ENCODE data around the gene ZNF511.

The ZNF511 gene

GRCh38 chr10:133274751-133275683, 33.7 kb upstream of the ZNF511 start:
- DNase-seq: peak; percentile 85

GRCh38 chr10:133275684-133276092, 33.0 kb upstream of the ZNF511 start:
- DNase-seq: peak; percentile 33

- no peak for DNase-seq
Measured at GRCh38 chr10:133276100-133276434, 32.6 kb upstream of the ZNF511 start.

- peak; percentile 68 for DNase-seq
Measured at GRCh38 chr10:133276435-133277201, 32.1 kb upstream of the ZNF511 start, which contains the start of gene ADAM8. ADAM8 (minus strand) TSS chr10:133276868; CDS start chr10:133276817, 51 bp downstream.

GRCh38 chr10:133277277-133277992, 31.3 kb upstream of the ZNF511 start:
- DNase-seq: no peak

- DNase-seq: no peak
Measured at GRCh38 chr10:133277993-133278576, 30.6 kb upstream of the ZNF511 start.

GRCh38 chr10:133278577-133279265, 30.0 kb upstream of the ZNF511 start:
- peak; percentile 61 for DNase-seq

- no peak for DNase-seq
Measured at GRCh38 chr10:133279326-133280226, 29.1 kb upstream of the ZNF511 start.

GRCh38 chr10:133280391-133281059, 28.2 kb upstream of the ZNF511 start:
- no peak for DNase-seq

- no peak for DNase-seq
Measured at GRCh38 chr10:133281084-133281483, 27.6 kb upstream of the ZNF511 start.

GRCh38 chr10:133281628-133282372, 26.9 kb upstream of the ZNF511 start:
- DNase-seq: no peak

- DNase-seq: no peak
Measured at GRCh38 chr10:133282846-133283390, 25.8 kb upstream of the ZNF511 start.

GRCh38 chr10:133283931-133284330, 24.8 kb upstream of the ZNF511 start:
- no peak for DNase-seq

- DNase-seq: no peak
Measured at GRCh38 chr10:133285217-133285616, 23.5 kb upstream of the ZNF511 start.

- no peak for DNase-seq
Measured at GRCh38 chr10:133286366-133286765, 22.3 kb upstream of the ZNF511 start.

GRCh38 chr10:133287832-133288500, 20.7 kb upstream of the ZNF511 start:
- DNase-seq: no peak

GRCh38 chr10:133289761-133290160, 19.0 kb upstream of the ZNF511 start:
- no peak for DNase-seq

GRCh38 chr10:133292919-133293809, 15.6 kb upstream of the ZNF511 start:
- DNase-seq: no peak

All from T-helper 9 cell (primary cell).